ENCODE measurements around the gene R3HDM4.

R3HDM4 gene

GRCh38 chr19:890831-891230, 22.2 kb downstream of the R3HDM4 start:
- no peak overlapping the region for H3K27ac ChIP-seq
- TF ChIP-seq, protein P1, sequence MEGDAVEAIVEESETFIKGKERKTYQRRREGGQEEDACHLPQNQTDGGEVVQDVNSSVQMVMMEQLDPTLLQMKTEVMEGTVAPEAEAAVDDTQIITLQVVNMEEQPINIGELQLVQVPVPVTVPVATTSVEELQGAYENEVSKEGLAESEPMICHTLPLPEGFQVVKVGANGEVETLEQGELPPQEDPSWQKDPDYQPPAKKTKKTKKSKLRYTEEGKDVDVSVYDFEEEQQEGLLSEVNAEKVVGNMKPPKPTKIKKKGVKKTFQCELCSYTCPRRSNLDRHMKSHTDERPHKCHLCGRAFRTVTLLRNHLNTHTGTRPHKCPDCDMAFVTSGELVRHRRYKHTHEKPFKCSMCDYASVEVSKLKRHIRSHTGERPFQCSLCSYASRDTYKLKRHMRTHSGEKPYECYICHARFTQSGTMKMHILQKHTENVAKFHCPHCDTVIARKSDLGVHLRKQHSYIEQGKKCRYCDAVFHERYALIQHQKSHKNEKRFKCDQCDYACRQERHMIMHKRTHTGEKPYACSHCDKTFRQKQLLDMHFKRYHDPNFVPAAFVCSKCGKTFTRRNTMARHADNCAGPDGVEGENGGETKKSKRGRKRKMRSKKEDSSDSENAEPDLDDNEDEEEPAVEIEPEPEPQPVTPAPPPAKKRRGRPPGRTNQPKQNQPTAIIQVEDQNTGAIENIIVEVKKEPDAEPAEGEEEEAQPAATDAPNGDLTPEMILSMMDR (IDR thresholded peaks at IDR 0.05), result no peak
- no peak for TF ChIP-seq ZFX (IDR thresholded peaks at IDR 0.05; ENCODE audit: borderline replicate concordance)

DNA sequence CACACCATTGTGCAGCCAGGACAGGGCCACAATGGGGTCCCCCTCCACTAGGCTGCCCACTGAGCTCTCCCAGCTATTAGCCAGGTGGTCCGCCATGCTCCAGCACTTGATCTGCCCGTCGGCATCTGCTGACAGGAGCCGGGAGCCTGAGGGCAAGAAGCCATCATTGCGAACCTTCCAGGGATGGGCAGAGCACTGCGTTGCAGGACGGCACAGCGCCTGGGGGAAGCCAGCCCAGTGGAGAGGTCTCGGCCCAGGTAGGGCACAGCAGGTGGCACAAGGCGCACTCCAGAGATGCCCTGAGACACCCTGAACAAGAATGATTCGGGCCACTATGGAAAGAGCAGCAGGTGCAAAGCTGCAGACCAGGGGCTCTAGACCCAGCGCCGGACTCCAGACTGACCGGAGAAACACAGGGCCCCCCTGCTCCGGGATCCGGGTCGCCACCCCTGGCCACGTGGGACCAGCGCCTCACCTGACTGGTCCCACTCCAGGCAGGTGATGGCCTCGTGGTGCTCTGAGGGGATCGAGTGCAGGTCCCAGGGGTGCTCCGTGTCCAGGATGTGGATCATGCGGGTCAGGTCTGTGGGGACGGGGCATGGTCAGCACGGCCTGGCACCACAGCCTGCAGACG, 23.2 kb downstream of the R3HDM4 start:
- TF ChIP-seq, protein P1 (IDR thresholded peaks at IDR 0.05), result no peak

DNA sequence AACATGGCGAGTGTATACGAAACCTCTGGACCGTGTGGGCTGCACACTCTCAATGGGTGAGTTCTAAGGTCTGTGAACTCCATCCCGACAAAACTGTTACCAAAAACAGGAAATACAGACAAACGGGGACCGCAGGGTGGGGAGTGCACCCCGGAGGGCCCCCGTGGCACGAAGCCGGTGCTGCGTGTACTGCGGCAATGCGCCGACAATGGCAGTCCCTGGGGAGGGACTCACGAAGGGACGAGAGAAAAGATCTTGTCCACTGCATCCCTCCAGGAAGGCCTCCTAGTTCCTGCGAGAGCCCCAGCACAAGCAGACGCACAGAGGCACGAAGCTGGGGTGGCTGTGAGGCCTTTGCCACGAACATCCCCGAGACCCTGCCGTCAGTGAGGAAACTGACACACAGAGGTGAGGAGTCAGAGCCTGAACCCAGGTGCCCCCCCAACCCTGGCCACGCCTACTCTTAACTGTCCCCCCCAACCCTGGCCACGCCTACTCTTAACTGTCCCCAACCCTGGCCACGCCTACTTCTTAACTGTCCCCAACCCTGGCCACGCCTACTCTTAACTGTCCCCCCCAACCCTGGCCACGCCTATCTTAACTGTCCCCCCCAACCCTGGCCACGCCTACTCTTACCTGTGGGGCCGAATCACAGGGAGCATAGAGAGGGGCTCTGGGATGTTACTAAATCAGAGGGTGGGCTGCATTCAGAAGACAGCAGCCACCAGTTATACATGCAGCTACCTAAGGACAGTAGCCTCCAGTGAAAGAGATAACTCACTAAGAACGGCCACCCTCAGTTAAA, 24.2 kb downstream of the R3HDM4 start:
- no peak overlapping the region for H3K27ac ChIP-seq
- TF ChIP-seq ZFX (IDR thresholded peaks at IDR 0.05; ENCODE audit: borderline replicate concordance), result no peak

More for the DNA sequence above, 23.2 kb downstream of the R3HDM4 start:
- H3K27ac ChIP-seq, result no peak overlapping the region

GRCh38 chr19:887599-887998, 25.4 kb downstream of the R3HDM4 start:
- no peak overlapping the region for H3K27ac ChIP-seq
- no peak for TF ChIP-seq ZFX (IDR thresholded peaks at IDR 0.05; ENCODE audit: borderline replicate concordance)
- TF ChIP-seq, protein P1 (IDR thresholded peaks at IDR 0.05), result no peak

DNA sequence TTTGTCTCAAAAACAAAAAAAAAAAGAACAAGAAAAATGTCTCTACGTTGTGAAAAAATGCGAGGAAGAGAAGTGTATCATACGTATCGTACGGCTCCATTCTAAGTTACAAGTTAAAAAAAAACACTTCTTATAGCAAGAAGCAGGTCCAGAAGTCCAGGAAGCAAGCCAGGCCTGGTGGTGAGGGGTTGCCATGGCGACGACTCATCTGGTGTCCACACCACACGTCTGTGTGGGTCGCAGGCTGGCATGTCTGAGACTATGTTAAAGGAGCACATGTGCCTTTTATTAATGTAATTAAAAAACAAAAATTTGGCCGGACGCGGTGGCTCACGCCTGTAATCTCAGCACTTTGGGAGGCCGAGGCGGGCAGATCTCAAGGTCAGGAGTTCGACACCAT, 25.9 kb downstream of the R3HDM4 start:
- TF ChIP-seq ZFX (IDR thresholded peaks at IDR 0.05; ENCODE audit: borderline replicate concordance), result no peak
- TF ChIP-seq, protein P1 (IDR thresholded peaks at IDR 0.05), result no peak
- no peak overlapping the region for H3K27ac ChIP-seq

GRCh38 chr19:885536-886224, 27.3 kb downstream of the R3HDM4 start:
- TF ChIP-seq, protein P1 (IDR thresholded peaks at IDR 0.05), result no peak
- TF ChIP-seq ZFX (IDR thresholded peaks at IDR 0.05; ENCODE audit: borderline replicate concordance), result no peak
- no peak overlapping the region for H3K27ac ChIP-seq

DNA sequence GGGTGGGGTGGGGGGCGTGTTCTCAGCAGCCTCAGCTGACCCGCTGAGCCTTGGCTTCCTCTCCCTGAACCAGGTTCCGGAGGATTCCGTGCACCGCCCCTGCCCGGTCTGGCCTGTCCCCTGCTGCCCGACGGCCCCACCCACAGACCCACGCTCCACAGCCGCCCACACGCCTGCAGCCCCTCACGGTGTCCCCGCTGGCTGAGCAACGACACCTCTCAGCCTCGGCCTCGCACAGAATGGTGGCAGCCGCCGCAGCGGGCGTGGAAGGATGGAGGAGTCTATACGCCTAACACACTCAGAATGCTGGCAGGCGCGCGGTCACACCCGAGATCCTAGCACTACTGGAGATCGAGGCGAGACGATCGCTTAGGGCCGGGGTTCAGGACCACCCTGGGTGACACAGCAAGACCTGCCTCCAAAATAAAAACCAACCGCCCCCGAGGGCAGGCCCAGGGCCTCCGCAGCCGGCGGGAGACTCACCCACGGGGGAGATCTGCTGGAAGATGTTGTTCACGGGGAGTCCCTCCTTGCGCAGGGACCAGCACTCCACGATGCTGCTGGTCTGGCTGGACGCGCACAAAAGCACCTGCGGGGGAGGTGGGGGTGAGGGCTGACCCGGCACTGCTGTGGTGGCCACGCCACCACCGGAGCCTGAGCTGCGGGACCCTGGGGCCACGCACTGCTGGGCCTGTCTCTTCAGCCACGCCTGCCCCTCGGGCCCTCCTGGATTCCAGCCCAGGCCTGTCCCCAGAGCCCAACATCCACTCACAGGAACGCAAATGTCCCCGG, 28.4 kb downstream of the R3HDM4 start:
- no peak overlapping the region for H3K27ac ChIP-seq
- TF ChIP-seq, protein P1 (IDR thresholded peaks at IDR 0.05), result no peak
- TF ChIP-seq ZFX (IDR thresholded peaks at IDR 0.05; ENCODE audit: borderline replicate concordance), result no peak

Data from 22Rv1 (cell line).